ENCODE results near the gene AMPH. TPM values are rescaled to one million over a fixed set of nuclear protein-coding genes. Genes with fewer than 3 reads are reported as not detected.

The AMPH gene
- total and polyA plus RNA-seq, 2 of the 4 experiments (the other 2 are of a cell fraction), result 3.9 to 4.8 TPM

GRCh38 chr7:38465956-38466355 is 165.2 kb downstream of the AMPH start:
- Histone ChIP-seq H3K9me3 (ENCODE audit: control insufficient read depth, insufficient read depth, low read length) (no peaks in the 10 kb centered on the region), H3K4ac (ENCODE audit: low read depth, low read length) (no peak overlapping the region), H3K14ac (replicated peaks; ENCODE audit: low read depth, low read length) (no peak overlapping the region), H3K9me1 (ENCODE audit: insufficient read depth, low read length) (no peaks in the 10 kb centered on the region), H3K36me3 (ENCODE audit: control insufficient read depth, insufficient read depth, low read length) (no peaks in the 10 kb centered on the region), H4K20me1 (ENCODE audit: insufficient read depth, low read length) (no peaks in the 10 kb centered on the region), H4K8ac (ENCODE audit: low read depth in 2 of 2, low read length in 2 of 2) (no peak overlapping the region), H2BK5ac (ENCODE audit: low read depth, low read length, poor library complexity, severe bottlenecking) (no peak overlapping the region), H3K27ac (ENCODE audit: insufficient read depth, low read length) (no peak overlapping the region), H2BK20ac (ENCODE audit: low read depth, low read length) (no peak overlapping the region), H3K4me1 (ENCODE audit: control insufficient read depth, insufficient read depth, low read length) (peaks cover 1% of the 10 kb centered on the region; the same call in 1 of the 2 replicates), H2BK120ac (ENCODE audit: low read depth, low read length) (no peak overlapping the region), H3K56ac (ENCODE audit: extremely low read depth, insufficient read depth, low read length) (no peak overlapping the region), H3K4me2 (ENCODE audit: low read depth, low read length) (no peak overlapping the region), H2BK15ac (ENCODE audit: low read depth, low read length) (no peak overlapping the region), H3K4me3 (ENCODE audit: insufficient read depth, low read depth, low read length) (no peak overlapping the region), H2AK9ac (replicated peaks; ENCODE audit: low read depth, low read length, poor library complexity) (no peak overlapping the region), H2AK5ac (ENCODE audit: low read depth, low read length) (no peak overlapping the region), H2AFZ (replicated peaks; ENCODE audit: low read length, poor library complexity) (no peak overlapping the region), H3K9ac (ENCODE audit: low read depth, low read length) (no peak overlapping the region), H4K5ac (ENCODE audit: low read depth, low read length) (no peak overlapping the region), H4K91ac (ENCODE audit: insufficient read depth, low read depth, low read length) (no peak overlapping the region), H3K23ac (ENCODE audit: low read depth, low read length) (no peak overlapping the region), H3K79me1 (ENCODE audit: low read depth in 1 of 2, low read length in 2 of 2) (no peaks in the 10 kb centered on the region), H3K27me3 (ENCODE audit: control insufficient read depth, insufficient read depth, low read length) (no peaks in the 10 kb centered on the region), H3K18ac (ENCODE audit: low read depth, low read length) (no peak overlapping the region)
- intact Hi-C loops (cut with micrococcal nuclease) (no loop called here), dilution Hi-C loops (cut with HindIII; ENCODE audit: low sequenced_read_pairs, unreplicated experiment) (no loop called here), in situ Hi-C loops (cut with MboI; ENCODE audit: low sequenced_read_pairs) (no loop called here)
- WGBS, 2 experiments (ENCODE audit: extremely low coverage in 2 of 2, insufficient read length in 1 of 2), result no CpG with 5 or more reads among the region's 6 CpGs
- CTCF ChIA-PET, result no interaction called here
- no TSS peak for BruUV-seq (replicated peaks)
- DNase-seq (peak; percentile 36), ATAC-seq (ENCODE audit: low read depth) (no peak)
- TF ChIP-seq SMC3 (IDR thresholded peaks at IDR 0.05; ENCODE audit: low read depth, low read length) (no peak), MXI1 (IDR thresholded peaks at IDR 0.05; ENCODE audit: borderline replicate concordance, low read depth, low read length) (no peak), ELK1 (IDR thresholded peaks at IDR 0.05; ENCODE audit: borderline replicate concordance, low read depth, low read length) (no peak), RCOR1 (IDR thresholded peaks at IDR 0.05; ENCODE audit: insufficient replicate concordance, low read length) (no peak), FOS (IDR thresholded peaks at IDR 0.05; ENCODE audit: low read depth, low read length) (no peak)
- TF ChIP-seq, protein P1, sequence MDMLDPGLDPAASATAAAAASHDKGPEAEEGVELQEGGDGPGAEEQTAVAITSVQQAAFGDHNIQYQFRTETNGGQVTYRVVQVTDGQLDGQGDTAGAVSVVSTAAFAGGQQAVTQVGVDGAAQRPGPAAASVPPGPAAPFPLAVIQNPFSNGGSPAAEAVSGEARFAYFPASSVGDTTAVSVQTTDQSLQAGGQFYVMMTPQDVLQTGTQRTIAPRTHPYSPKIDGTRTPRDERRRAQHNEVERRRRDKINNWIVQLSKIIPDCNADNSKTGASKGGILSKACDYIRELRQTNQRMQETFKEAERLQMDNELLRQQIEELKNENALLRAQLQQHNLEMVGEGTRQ (IDR thresholded peaks at IDR 0.05; ENCODE audit: low read depth, low read length), result no peak
- POLR2A ChIA-PET (ENCODE audit: unreplicated experiment), result no interaction called here
